Mucosa of rectum (tissue), 2 donors: ENCODE measurements around the gene CNGA3.

Experiments used
- H3K27ac ChIP-seq, 2 donors: one replicate each; pipeline ENCODE4 v1.7.0; 2013; ENCODE audit warnings: inconsistent platforms in 2 of 2, low read depth in 2 of 2, low read length in 2 of 2
- H3K27me3 ChIP-seq, 2 donors: one replicate each; pipeline ENCODE4 v1.7.0; 2013; ENCODE audit warnings: low read length in 2 of 2; ENCODE audit not compliant: control insufficient read depth in 2 of 2, insufficient read depth in 2 of 2
- H3K36me3 ChIP-seq, 2 donors: one replicate each; pipeline ENCODE4 v1.7.0; 2013; ENCODE audit warnings: low read length in 2 of 2; ENCODE audit not compliant: control insufficient read depth in 2 of 2, insufficient read depth in 2 of 2
- H3K4me1 ChIP-seq, 2 donors: one replicate each; pipeline ENCODE4 v1.7.0; 2013; ENCODE audit warnings: low read length in 2 of 2, mild to moderate bottlenecking in 1 of 2; ENCODE audit not compliant: control insufficient read depth in 2 of 2, insufficient read depth in 2 of 2
- H3K4me3 ChIP-seq, 2 donors: one replicate each; pipeline ENCODE4 v1.7.0; 2013; ENCODE audit warnings: low read length in 2 of 2
- H3K9ac ChIP-seq, 2 donors: one replicate each; pipeline ENCODE4 v1.7.0; 2013; ENCODE audit warnings: low read length in 2 of 2, low read depth in 1 of 2, mild to moderate bottlenecking in 1 of 2
- H3K9me3 ChIP-seq, 2 donors: one replicate each; pipeline ENCODE4 v1.7.0; 2013; ENCODE audit warnings: low read length in 2 of 2; ENCODE audit not compliant: control insufficient read depth in 2 of 2
- donor health status: healthy.
- donor health status: Normal muscosa, but diverticular disease.

CNGA3 gene

DNA sequence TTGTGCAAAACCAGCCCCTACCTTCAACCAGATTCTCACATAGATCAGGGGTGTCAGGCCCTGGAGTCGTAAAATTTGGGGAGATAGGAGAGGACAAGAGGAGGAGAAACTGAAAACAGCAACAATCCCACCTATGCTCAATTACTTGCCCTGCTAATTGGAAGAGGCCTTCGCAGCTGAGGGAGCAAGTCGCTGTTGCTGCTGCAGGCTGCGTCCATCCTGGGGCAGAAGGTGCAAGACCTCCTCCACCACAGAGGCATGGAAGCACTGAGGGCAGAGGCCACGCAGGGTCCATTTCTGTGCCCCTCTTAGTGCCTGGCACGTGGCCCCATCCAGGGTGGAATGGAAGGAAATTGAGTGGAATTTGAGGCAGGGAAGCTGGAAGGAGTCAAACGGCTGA, 36.5 kb downstream of the CNGA3 start:
- H3K36me3 ChIP-seq: no peaks in the 10 kb centered on the region
- H3K27me3 ChIP-seq: no peaks in the 10 kb centered on the region
- peaks cover 4 to 7% of the 10 kb centered on the region in 2 donors for H3K4me1 ChIP-seq
- H3K9me3 ChIP-seq: no peaks in the 10 kb centered on the region
- H3K4me3 ChIP-seq: no peak overlapping the region
- H3K27ac ChIP-seq: no peak overlapping the region
- no peak overlapping the region for H3K9ac ChIP-seq

DNA sequence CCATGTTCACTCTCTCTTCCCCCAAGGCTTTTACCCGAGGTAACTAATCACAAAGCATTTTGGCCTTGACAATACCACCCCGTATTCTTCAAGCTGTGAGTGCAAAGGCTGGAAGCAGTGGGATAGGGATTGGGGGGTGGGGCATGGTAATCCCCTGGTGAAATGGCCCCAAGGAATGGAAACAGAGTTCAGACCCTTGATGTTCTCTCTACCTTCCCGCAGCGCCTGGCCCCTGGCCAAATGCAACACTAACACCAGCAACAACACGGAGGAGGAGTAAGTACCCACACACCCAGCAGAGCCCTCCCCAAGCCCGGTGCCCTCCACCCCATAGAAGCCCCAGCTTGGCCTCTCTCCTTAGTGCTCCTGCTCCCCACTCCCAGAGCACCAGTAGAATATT, 36.9 kb downstream of the CNGA3 start:
- Histone ChIP-seq H3K4me3 (no peak overlapping the region), H3K9me3 (no peaks in the 10 kb centered on the region), H3K9ac (no peak overlapping the region), H3K4me1 (peaks cover 4 to 7% of the 10 kb centered on the region in 2 donors), H3K36me3 (no peaks in the 10 kb centered on the region), H3K27ac (no peak overlapping the region), H3K27me3 (no peaks in the 10 kb centered on the region)

- Histone ChIP-seq H3K27ac (no peak overlapping the region), H3K4me3 (no peak overlapping the region), H3K9ac (no peak overlapping the region), H3K27me3 (no peaks in the 10 kb centered on the region), H3K9me3 (no peaks in the 10 kb centered on the region), H3K36me3 (no peaks in the 10 kb centered on the region), H3K4me1 (peaks cover 0 to 4% of the 10 kb centered on the region in 2 donors)
These were observed 38.9 kb downstream of the CNGA3 start for GRCh38 chr2:98385050-98385699.

DNA sequence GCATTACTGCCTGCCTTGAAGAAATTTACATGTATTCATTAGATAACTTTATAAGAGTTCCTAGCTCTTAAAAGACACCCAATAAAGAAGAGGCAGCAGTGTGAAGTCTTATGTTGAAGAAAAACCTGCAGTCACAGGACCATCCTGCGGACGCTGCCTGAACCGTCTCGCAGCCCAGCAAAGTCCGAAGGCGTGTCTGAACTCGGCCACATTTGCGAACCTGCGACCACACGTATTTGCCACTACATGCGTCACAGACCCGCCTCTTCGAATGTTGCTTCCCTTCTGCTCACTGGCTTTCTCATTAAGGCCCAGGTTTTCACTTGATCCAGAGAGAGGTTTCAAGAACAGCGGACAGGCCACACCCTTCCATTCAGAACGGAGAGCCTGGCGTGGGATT, 41.2 kb downstream of the CNGA3 start:
- H3K9ac ChIP-seq: no peak overlapping the region
- no peak overlapping the region for H3K27ac ChIP-seq
- H3K4me3 ChIP-seq: no peak overlapping the region
- H3K27me3 ChIP-seq: no peaks in the 10 kb centered on the region
- H3K4me1 ChIP-seq: peaks cover 0 to 4% of the 10 kb centered on the region in 2 donors
- no peaks in the 10 kb centered on the region for H3K36me3 ChIP-seq
- H3K9me3 ChIP-seq: no peaks in the 10 kb centered on the region

DNA sequence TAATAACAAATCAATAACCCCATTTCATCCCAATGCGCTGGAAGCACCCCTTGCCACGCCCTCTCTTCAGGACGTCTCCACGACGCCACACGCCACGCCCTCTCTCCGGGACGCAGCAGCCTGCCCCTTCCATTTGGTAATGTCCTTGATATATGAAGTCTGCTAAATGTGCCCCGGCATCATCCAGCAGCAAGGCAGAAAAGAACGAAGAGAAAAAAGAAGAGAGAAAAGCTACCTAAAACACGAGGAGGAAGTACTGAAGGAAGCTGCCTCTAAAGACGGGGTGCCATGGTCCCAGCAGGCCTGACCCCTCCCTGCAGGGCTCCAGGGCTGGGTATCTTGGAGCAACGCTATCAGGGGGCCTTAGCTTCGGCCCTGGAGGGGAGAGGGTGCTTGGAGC, 41.8 kb downstream of the CNGA3 start:
- H3K4me1 ChIP-seq: peaks cover 0 to 4% of the 10 kb centered on the region in 2 donors
- no peaks in the 10 kb centered on the region for H3K36me3 ChIP-seq
- H3K9ac ChIP-seq: no peak overlapping the region
- no peak overlapping the region for H3K4me3 ChIP-seq
- H3K27me3 ChIP-seq: no peaks in the 10 kb centered on the region
- no peak overlapping the region for H3K27ac ChIP-seq
- H3K9me3 ChIP-seq: no peaks in the 10 kb centered on the region

- no peak overlapping the region for H3K4me3 ChIP-seq
- peaks cover 0 to 4% of the 10 kb centered on the region in 2 donors for H3K4me1 ChIP-seq
- H3K27me3 ChIP-seq: no peaks in the 10 kb centered on the region
- H3K9ac ChIP-seq: no peak overlapping the region
- no peaks in the 10 kb centered on the region for H3K36me3 ChIP-seq
- H3K27ac ChIP-seq: no peak overlapping the region
- no peaks in the 10 kb centered on the region for H3K9me3 ChIP-seq
These were observed 42.5 kb downstream of the CNGA3 start for GRCh38 chr2:98388601-98389250.

DNA sequence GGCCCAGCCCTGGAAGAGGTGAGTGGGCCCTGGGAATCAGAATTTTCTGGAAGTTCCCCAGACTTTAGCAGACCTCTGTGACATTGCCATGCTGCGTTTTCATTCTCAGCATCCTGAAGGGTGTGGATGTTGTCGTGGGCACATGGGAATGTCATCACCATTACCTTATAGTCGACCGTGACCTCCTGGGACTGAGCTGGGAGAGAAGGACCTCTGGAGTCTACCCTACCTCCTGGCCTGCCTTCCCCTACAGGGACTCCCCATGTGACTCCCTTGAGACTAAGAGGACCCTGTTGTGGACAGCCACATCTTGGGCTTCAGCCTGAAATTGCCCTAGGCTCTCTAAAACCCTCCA, 43.0 kb downstream of the CNGA3 start:
- H3K9ac ChIP-seq: no peak overlapping the region
- peaks cover 0 to 4% of the 10 kb centered on the region in 2 donors for H3K4me1 ChIP-seq
- H3K36me3 ChIP-seq: no peaks in the 10 kb centered on the region
- no peaks in the 10 kb centered on the region for H3K27me3 ChIP-seq
- H3K9me3 ChIP-seq: no peaks in the 10 kb centered on the region
- no peak overlapping the region for H3K4me3 ChIP-seq
- H3K27ac ChIP-seq: no peak overlapping the region

DNA sequence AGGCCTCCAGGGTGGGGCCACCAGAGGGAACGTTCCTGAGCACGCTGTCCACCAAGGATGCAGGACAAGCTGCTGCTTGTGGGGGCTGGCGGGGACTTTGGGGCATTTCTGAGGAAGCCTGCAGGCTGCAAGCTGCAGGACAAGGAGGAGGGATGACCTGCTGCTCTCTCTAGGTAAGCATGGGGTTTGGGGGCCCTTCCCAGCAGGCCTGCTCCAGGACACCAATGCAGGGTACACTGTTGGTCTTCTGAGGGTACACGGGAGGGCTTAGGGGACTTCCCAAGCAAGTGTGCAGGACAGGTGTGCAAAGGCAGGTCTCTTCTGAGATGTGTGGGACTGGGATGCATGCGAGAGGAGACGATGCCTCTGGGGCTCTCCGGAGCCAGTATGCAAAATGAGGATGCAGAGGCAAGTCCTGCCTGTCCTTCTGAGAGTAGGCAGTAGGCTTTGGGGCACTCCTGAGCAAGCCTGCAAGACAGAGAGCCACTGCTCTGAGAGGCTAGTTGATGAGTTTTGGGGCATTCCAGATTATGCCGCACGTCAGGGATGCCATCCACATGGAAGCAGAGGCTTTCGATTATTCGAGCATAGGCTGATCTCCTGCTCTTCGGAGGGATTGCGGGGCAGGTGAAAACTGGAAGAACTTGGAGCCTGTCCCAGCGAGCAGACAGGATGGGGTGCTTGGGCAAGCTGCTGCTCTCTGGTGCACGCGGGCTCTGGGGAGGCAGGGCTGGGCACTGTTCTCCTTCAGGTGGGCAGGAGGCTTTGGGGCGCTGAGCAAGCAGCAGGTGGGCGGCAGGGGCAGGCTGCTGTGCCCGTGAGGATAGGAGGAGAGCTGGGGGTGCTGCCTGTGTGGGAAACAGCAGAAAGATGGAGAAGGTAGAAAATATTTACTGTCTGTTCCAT, 44.6 kb downstream of the CNGA3 start:
- no peaks in the 10 kb centered on the region for H3K9me3 ChIP-seq
- H3K27ac ChIP-seq: no peak overlapping the region
- H3K36me3 ChIP-seq: no peaks in the 10 kb centered on the region
- no peaks in the 10 kb centered on the region for H3K4me1 ChIP-seq
- no peak overlapping the region for H3K4me3 ChIP-seq
- no peak overlapping the region for H3K9ac ChIP-seq
- no peaks in the 10 kb centered on the region for H3K27me3 ChIP-seq

- Histone ChIP-seq H3K9ac (no peak overlapping the region), H3K27me3 (no peaks in the 10 kb centered on the region), H3K4me1 (no peaks in the 10 kb centered on the region), H3K36me3 (no peaks in the 10 kb centered on the region), H3K9me3 (no peaks in the 10 kb centered on the region), H3K4me3 (no peak overlapping the region), H3K27ac (no peak overlapping the region)
These were observed 45.5 kb downstream of the CNGA3 start for GRCh38 chr2:98391581-98392270.

DNA sequence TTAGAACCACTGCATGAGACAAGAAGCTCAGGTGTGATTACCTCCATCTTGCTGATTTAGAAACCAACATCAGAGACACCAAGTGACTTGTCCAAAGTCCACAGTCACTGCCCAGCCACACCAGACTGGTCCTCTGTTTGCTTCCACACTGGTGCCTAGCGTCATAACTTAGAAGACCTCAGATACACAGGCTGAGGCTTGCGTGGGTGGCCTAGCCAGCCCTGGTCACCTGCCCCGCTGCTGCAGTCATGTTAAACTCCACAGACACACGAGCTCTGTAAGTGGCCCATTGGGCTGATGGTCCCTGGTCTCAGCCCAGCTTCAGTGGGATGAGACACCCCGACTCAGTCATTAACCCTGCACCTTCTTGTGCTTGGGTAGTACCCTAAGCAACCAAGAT, 47.1 kb downstream of the CNGA3 start:
- H3K36me3 ChIP-seq: no peaks in the 10 kb centered on the region
- no peak overlapping the region for H3K27ac ChIP-seq
- peaks cover 0 to under 1% of the 10 kb centered on the region in 2 donors for H3K27me3 ChIP-seq
- no peak overlapping the region for H3K4me3 ChIP-seq
- H3K9me3 ChIP-seq: no peaks in the 10 kb centered on the region
- no peaks in the 10 kb centered on the region for H3K4me1 ChIP-seq
- no peak overlapping the region for H3K9ac ChIP-seq
